Stimulated activated CD4-positive, alpha-beta T cell treated with anti-CD3 and anti-CD28 coated beads, Interleukin-2, amount 100 ng/mL, for 48 hours (primary cell): ENCODE measurements around the gene CMBL.
"Not testable (repeated sequence)": the region's sequence is repeated elsewhere in the genome, so short reads cannot be mapped to it uniquely, and the experiment has no call there.

Experiments used
- DNase-seq, 2 donors: peaks; one replicate each; pipeline ENCODE4 v3.0.0-alpha.2; 2020

Gene CMBL

DNA sequence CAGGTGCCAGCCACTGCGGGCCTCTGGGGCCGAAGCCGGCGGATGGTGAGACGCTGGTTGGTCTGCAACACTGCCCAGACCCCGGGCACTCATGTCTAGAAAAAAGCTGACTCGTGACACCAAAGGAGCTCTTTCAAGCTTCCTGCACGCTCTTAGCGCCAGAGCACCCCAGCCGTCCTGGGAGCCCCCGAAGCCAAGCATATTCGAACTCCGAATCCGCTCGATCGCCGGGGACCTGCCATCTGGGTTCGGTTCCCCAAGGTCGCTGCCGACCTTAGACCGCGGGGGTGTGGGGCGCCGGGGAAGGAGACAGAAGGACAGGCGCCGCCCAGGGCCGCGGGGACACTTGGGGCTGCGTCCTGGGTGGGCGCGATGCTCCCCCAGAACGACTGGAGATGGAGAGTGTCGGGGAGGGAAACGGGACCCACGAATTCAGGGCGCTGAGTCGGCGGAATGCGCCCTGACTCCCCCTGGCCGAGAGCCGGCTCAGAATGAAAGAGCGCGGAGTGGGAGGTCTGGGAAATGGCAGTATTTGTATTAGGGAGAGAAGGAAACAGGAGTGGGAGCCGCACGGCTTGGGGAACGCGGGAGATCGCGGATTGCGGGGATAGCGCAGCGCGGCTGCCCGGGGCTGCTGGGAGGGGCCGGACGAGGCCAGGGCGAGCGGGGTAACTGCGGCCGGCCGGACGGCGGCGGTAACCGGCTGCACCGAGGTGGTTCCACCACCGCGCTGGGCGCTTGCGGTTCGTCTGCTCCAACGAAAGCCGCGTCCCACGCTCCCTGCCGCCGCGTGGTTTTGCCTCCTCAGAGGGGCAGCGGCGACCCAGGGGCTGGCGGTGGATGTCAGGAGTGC is 25.7 kb upstream of the CMBL start:
- DNase-seq = no peak

DNA sequence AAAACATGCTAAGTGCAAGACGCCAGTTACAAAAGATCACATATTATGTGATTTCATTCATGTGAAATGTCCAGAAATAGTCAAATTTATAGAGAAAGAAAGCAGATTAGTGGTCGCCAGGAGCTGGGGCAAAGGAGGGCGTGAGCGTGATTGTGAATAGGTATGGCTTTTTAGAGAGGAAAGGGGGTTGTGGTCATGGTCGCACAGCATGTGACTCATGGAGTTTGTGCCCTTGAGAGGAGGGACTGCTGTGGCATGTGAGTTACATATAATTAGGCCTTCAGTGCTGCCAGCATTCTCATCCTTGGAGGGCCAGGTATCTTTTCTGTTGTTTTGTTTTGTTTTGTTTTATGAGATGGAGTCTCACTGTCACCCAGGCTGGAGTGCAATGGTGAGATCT is 24.6 kb upstream of the CMBL start:
- DNase-seq = no peak

DNA sequence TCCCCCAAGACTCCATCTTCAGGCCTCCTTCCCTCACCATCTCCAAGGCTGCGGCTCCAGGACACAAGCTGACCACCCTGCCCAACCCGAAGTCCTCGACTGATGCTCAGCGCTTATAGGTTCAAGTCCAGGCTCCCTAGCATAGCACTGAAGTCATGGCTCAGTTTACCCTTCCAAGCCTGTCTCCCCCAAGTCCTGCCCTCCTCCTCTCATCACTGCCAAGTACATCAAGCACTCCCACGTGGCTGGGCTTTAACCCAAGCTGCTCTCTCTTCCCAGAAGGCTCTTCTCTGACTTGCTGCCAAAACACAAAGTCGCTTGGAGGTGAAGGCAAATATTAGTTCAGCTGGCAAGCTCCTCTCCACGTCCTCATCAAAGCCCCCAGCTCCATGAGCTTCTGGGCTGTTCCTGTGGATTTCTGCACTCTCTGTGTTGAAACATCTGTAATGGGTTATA is 23.7 kb upstream of the CMBL start:
- DNase-seq = no peak

DNA sequence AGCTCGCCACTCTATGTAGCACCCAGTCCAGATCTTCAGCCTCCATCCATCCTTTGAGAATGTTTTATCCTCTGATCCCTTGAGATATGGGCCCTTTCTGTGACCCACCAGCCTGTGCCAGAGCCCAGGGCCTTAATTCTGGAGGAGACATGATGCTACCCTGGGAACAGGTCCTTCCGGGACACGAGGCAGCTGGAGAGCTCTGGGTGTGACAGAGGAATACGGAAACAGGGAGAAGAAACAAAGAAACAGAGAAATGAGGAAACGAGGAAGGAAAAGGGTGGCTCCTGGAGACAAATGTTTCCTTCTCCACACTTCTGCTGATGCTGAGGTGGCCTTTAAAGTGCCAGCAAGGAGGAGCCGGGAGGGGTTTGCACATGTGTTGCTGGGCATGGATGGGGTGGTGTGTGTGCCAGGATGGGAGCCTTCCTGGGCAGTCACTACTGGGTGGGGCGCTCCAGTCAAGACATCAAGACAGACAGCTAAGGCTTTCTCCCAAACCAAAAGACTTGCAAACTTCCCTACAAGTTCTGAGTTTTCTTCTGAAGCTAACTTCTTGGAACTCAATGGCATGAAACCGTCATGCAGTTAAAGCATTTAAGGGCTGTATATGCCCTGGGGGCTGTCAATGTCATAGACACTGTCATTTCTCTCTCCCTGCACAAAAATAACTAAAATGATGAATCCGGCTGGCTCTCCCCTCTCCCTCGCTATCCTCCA is 23.0 kb upstream of the CMBL start:
- DNase-seq = no peak

DNA sequence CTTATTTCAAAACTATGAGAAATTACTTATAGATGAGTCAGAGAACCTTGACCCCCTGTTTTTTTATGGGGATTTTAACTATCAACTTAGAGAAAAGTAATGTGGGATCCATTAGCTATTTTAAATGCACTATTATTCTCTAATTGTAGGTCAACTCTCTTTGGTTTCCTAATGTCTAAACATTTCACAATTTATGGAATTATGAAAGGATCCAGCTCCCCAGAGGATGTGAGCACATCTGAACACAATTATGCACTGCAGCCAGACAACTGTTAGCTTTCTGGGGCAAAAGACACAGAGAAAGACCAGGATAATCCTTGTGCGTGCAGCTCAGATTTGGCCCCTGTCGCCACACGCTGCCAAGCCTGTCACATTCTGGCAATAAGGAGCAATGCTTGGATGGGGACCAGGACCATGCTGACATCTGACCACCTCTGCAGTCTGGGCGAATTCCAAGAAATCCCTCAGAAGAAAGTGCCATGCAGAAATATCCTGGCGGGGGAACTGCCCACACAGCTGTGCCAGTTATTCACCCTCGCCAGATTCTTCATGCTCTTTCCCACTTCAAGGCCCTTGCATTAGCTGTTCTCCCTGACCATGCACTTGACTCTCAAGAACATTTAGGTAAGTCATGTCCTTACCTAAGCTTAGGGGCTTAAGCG is 22.2 kb upstream of the CMBL start:
- no peak for DNase-seq

DNA sequence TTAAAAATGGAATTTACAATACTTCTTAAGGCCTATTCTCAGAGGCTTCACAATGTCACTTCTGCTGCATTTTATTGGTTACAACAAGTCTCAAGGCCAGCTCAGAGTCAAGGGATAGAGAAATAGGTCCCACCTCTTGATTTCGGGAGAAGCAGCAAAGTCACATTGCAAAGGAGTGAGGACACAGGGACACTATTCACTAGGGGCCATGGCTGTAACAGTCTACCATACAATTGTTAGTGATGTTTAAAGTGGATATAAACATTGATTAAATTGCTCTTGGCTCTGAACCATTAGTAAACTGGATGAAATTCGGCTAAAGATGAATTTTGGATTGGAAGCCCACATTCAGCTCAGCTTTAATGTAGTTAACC is 21.7 kb upstream of the CMBL start:
- no peak for DNase-seq

DNA sequence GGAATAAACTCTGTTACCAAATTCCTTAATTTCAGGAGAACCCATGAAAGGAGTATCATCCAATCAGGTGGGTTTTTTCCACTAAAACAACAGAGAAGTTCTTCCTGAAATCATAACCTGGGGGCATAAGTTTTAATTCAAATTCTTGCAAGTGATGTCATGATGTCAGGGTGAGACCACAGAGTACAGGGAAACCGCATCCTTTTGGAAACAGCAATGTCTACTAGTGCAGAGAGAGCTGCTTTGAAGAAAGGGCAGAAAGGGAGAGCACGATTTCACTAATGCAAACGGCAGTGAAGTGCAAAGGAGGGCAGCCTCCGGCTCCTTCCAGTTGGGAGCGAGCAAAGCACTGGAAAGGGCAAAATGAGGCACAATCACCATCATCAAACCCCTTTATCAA is 20.6 kb upstream of the CMBL start:
- DNase-seq = no peak

DNA sequence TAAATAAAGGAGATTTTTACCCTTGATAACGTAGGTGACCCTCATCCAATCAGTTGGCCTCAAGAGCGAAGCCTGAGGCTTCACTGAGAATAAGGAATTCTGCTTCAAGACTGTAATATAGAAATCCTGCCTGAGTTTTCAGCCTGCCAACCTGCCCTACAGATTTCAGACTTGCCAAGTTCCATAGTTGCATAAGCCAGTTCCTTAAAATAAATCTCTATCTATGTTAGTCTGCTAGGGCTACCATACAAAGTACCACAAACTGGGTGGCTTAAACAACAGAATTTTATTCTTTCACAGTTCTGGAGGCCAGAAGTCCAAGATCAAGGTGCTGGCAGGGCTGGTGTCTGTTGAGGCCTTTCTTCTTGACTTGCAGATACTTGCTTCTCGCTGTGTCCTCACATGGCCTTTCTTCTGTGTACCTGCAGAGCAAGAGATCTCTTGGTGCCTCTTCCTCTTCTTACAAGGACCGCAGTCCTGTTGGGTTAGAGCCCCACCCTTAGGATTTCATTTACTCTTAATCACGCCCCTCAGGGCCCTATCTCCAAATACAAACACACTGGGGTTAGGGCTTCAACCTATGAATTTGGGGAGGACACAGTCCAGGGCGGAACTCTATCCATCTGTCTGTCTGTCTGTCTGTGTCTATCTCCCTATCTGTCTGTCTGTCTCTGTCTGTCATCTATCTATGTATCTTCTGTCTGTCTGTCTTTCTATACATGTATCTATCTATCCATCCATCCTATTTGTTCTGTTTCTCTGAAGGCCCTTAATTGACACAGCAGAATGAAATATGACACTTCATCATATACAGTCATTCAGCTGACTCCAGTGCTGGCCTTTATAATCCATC is 17.0 kb upstream of the CMBL start:
- DNase-seq = no peak

DNA sequence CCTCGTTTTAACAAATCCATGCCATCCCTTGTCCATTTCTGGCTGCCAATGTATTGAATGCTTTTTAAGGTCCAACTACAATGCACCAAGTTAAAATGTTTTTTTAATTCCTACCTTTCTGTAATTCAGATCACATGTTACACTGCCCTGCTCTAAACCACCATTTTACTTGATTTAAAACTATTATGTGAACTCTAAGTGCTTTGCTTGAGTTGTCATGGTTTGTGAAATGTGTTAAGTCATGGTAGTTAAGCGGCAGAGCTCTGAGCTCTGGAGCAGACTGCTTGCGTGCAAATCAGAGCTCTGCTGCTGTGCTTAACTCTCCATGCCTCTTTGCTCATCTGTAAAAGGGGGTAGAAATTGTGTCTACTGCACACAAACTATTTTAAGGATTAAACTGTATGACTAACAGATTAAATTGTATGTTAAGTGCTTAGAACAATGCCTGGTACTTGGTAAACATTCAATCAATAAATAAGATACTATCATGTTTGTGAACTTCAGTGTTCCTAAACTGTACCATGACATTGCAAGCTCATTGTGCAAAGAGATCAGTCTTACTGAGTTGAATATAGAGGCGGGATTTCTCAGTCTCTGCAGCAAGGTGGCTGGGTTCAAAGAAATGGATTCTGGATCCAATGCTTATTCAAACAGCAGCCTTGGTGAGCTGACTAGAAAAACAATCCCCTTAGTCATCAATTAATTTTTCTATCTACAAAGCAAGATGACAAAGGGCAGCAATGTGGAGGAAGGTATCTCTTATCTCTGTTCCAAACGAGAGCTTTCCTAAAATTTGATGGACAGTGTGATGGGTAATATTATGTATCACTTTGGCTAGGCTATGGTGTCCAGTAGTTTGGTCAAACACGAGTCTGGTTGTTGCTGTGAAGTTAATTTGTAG is 16.1 kb upstream of the CMBL start:
- no peak for DNase-seq

DNA sequence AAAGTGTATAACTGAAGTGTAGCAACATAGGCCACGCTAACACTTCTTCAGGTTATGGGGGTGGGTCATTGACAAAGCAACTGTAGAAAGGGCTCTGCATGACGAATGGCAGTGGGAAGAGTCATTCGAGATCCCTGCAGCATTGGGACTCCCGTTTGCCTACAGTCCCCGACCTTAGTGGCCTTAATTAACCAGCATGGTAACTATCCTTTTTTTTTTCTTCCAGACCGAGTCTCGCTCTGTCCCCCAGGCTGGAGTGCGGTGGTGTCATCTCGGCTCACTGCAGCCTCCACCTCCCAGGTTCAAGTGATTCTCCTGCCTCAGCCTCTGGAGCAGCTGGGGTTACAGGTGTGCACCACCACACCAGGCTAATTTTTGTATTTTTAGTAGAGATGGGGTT is 14.2 kb upstream of the CMBL start:
- no peak for DNase-seq

DNA sequence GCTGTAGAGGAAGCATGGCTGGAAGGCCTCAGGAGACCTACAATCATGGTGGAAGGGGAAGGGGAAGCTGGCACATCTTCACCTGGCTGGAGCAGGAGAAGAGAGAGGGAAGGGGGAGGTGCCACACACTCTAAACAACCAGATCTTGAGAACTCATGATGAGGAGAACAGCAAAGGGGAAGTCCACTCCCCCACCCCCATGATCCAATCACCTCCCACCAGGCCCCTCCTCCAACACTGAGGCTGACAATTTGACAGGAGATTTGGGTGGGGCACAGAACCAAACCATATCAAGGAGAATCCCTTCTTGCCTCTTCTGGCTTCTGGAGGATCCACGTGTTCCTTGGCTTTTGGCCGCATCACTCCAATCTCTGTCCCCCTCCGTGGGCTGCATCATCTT is 13.1 kb upstream of the CMBL start:
- no peak for DNase-seq

DNA sequence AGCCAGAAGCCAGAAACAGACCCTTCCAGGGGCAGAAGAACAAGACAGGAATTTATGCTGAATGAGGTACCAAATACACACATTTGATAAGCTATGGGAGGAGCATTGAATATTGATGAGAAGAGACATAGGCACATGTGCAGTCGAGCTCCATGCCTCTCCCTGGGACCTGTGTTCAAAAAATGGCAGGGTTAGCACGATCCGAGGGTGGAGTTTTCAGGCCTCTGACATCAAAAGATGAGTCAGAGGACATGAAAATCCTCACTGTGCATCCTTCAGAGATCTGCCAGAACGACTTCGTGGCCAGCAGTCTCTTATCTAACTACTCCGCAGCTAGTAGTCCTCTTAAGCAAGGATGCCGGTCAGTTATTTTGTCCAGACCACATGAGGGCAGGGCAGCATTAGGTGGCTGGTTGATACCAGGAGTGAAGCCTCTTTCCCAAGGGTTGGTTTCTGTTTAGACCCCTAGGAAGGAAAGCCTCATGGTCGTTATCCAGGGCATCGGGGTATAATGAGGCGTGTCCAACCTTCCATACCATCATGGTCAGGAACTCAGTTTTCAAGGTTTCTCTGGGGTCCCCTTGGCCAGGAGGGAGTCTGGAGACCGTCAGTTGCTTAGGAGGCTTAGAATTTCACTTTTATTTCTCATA is 11.6 kb upstream of the CMBL start:
- DNase-seq = no peak

DNA sequence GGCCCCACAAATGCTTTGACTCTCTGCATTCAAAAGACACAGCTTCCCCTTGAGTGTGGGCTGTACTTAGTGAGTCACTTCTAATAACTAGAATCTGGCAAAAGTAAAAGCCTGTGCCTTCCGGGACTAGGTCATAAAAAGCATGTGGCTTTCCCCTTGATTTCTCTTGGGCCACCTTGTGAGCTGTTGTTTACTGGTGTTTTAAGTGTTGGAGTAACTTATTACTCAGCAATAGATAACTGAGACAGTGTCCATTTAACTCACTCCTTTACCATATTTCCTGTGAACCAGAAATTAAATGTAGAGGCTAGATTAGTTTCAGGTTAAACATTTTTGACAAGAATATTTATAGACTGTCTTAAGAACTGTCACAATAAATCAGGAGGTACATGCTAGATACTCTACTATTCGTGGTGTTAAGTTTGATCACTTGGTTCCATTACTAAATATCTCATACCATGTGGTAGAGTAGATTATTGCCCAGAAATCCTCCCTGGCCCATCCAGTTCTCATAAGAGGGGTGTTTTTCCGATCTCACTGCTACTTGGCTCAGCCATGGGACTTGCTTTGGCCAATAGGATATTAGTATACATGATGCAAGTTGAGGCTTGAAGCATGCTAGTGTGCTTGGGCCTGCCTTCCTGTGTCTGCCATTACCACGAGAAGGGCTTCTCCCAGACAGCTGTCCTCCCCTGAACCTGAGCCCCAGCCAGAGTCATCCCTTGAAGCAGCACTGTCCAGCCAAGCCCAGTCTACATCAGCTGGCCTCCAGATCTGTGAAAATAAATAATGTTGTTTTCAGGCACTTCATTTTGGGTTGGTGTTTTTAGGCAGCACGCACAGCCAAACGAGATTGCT is 10.4 kb upstream of the CMBL start:
- DNase-seq = no peak

DNA sequence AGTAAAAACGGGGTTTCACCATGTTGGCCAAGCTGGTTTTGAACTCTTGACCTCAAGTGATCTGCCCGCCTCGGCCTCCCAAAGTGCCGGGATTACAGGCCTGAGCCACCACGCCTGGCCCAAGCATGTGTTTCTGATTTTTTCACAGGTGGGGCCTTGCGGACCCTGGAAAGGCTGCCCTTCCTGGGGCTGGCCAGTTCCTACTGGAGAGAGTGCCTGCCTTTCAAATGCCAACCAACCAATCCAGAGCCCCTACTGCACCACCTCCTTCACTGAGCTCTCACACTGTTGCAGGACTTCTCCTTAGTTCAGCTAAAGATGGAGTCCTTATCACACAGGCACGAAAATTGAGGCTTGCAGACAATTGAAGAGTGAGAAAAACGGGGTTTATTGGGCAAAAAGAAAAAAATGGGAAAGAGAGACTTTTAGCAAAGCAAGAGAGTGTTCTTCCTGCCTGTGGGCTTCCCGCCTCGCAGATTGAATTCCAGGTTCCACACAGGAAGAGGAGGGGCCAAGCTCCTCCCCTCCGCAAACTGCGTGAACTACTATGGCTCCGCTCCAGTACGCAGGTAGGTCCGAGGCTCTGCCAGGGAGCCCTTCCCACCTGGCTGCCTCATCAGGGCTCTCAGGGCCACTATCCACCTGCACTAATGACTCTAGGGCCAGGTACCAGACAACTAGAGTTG is 8.3 kb upstream of the CMBL start:
- no peak for DNase-seq

DNA sequence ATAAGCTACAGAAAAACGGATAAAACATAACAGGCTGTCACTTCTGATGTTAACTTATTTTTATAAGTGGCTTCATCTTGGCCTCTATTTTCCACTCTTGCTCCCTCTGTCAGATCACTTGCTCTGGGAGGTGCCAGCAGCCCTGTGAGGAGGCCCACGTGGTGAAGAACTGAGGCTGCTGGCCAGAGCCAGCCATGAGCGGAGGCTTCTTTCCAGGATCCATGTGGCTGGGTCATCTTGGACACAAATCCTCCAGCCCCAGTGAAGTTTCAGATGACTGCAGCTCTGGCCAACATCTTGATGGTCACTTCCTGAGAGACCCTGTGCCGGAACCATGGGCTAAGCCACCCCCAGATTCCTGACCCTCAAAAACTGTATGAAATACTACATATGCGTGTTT is 7.5 kb upstream of the CMBL start:
- no peak for DNase-seq

DNA sequence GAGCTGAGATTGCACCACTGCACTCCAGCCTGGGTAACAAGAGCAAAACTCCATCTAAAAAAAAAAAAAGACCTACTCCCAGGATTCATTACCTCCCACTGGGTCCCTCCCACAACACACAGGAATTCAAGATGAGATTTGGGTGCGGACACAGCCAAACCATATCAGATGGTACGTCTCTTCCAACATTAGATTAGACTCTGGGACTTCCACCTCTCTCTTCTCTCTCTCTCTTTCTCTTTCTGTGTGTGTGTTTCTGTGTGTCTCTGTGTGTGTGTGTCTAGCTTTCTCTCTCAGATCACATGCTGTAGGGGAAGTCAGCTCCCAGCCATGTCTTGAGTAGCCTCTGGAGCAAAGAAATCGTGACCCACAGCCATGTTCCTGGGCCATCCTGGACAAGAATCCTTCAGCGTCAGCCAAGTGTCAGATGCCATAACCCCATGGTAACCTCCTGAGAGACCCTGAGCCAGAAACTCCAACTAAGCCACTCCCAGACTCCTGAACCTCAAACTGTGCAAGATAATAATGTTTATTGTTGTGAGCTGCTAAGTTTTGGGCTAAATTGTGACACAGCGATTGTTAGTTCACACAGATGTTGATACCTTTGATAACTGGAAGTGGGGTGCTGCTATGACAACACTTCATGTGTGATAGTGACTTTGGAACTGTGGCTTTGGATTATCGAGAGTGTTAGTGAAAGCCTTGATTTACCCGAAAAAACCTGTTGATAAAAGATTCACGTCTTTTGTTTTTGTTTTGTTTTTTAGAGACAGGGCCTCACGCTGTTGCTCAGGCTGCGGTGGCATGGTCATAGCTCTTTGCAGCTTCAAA is 4.1 kb upstream of the CMBL start:
- no peak for DNase-seq

DNA sequence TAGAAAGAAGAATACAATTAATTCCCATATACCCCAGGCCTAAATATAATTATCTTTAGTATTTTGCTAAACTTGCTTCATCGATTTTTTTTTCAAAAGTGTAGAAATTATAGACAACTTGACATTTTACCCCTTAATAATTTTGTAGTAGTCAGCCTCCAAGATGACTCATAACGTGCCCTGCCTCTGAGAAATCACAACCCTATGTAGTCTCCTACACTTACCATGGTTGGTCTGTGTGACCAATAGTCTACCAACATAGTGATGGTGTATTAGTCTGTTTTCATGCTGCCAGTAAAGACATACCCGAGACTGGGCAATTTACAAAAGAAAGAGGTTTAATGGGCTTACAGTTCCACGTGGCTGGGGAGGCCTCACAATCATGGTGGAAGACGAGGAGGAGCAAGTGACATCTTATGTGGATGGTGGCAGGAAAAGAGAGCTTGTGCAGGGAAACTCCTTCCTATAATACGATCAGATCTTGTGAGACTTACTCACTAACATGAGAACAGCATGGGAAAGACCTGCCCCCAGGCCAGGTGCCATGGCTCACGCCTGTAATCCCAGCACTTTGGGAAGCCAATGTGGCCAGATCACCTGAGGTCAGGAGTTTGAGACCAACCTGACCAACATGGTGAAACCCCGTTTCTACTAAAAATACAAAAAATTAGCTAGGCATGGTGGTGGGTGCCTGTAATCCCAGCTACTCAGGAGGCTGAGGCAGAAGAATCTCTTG is 3.3 kb upstream of the CMBL start:
- DNase-seq = not testable (repeated sequence)
